Effector CD8-positive, alpha-beta T cell (primary cell): ENCODE data around the gene PAPSS2.

Experiments
- DNase-seq: peaks from one replicate; lab custom pipeline; 2025; lab: John Stamatoyannopoulos, UW

Gene PAPSS2

GRCh38 chr10:87790185-87790584, 130.5 kb downstream of the PAPSS2 start:
- no peak for DNase-seq

- no peak for DNase-seq
Observed at GRCh38 chr10:87794285-87794684, 134.6 kb downstream of the PAPSS2 start.
